ENCODE results near the gene KIRREL3. TPM values are rescaled to one million over a fixed set of nuclear protein-coding genes. Genes with fewer than 3 reads are reported as not detected.

The KIRREL3 gene
- total and polyA plus RNA-seq, 9 of the 15 experiments (the other 6 are each of a cell fraction or from before 2014, with no cell fraction given), result 0.04 to 0.10 TPM; not detected in 7

DNA sequence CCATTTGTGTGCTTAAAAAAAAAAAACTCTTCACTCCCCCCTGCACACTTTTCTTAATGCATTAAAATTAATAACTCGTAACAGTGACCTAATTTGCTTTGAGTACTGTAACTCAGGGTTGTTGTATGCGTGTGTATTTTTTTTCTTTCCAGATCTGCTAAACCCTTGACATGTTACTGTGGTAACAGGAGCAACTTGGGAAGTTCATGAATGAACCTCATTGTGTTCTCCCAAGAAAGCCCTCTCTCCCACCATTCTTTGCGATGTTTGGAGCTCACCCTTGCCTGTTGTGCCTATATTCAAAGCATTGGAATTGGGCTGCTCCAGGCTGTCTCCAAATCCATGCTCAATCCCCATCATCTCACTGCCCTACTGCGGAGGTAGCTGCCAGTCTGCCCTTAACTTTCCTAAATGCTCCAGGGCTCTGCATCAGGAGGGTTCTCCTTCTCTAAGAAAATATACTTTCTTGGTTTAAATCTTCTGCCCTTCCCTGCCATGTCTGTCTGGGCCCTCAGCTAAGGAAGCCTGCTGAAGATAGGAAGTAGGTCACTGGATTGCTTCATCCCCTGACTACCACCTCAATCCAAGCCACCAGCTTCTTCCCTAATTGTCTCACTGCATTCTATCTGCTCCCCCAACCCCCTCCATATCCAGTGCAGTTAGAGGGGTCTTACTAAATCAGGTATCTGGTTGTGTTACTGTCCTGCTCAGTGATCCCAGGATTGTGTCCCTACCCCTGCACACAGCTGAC lies 70.3 kb downstream of the KIRREL3 start:
- Histone ChIP-seq H3K27me3 (ENCODE audit: control insufficient read depth in 2 of 2, insufficient read depth in 2 of 2, low read length in 2 of 2) (no peaks in the 10 kb centered on the region; a peak in 1 of 5 replicates), H3K36me3 (ENCODE audit: control insufficient read depth, insufficient read depth, low read length) (no peaks in the 10 kb centered on the region), H3K4me2 (ENCODE audit: insufficient read depth, low read length) (no peak overlapping the region), H4K20me1 (replicated peaks; ENCODE audit: control insufficient read depth, insufficient read depth, low read length) (no peaks in the 10 kb centered on the region), H3K4me3 (no peak overlapping the region), H3K27ac (ENCODE audit: extremely low read depth, low read depth, low read length) (no peak overlapping the region), H3K9me1 (ENCODE audit: control insufficient read depth, insufficient read depth, low read length) (no peaks in the 10 kb centered on the region), H3K9ac (ENCODE audit: insufficient read depth in 1 of 2, low read depth in 2 of 2, low read length in 2 of 2) (no peak overlapping the region), H3K4me1 (replicated peaks in 1 of 2; ENCODE audit: control insufficient read depth in 2 of 2, insufficient read depth in 2 of 2, low read length in 2 of 2) (no peaks in the 10 kb centered on the region), H3K9me3 (replicated peaks; ENCODE audit: control insufficient read depth, insufficient read depth, low read depth, low read length) (no peaks in the 10 kb centered on the region), H2AFZ (ENCODE audit: low read depth, low read length) (no peak overlapping the region), H3K79me2 (ENCODE audit: control insufficient read depth, insufficient read depth, low read length) (no peaks in the 10 kb centered on the region)
- in situ Hi-C loops (cut with MboI) (no loop called here), intact Hi-C loops (cut with micrococcal nuclease) (no loop called here)
- POLR2A ChIA-PET, result no interaction called here
- 10% methylated on average over 4 of the region's 4 CpGs for WGBS (ENCODE audit: insufficient coverage, low coverage, missing lambda C conversion rate)
- TF ChIP-seq ETS1 (conservative IDR thresholded peaks at IDR 0.05; ENCODE audit: control insufficient read depth, low read depth, low read length), result no peak
- TF ChIP-seq, protein P1, sequence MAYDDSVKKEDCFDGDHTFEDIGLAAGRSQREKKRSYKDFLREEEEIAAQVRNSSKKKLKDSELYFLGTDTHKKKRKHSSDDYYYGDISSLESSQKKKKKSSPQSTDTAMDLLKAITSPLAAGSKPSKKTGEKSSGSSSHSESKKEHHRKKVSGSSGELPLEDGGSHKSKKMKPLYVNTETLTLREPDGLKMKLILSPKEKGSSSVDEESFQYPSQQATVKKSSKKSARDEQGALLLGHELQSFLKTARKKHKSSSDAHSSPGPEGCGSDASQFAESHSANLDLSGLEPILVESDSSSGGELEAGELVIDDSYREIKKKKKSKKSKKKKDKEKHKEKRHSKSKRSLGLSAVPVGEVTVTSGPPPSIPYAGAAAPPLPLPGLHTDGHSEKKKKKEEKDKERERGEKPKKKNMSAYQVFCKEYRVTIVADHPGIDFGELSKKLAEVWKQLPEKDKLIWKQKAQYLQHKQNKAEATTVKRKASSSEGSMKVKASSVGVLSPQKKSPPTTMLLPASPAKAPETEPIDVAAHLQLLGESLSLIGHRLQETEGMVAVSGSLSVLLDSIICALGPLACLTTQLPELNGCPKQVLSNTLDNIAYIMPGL (CRISPR knock-in tag; IDR thresholded peaks at IDR 0.05), result no peak
- no peak for TF ChIP-seq RHOXF2B (CRISPR knock-in tag; conservative IDR thresholded peaks at IDR 0.05)
- TF ChIP-seq ZNF121 (CRISPR knock-in tag; conservative IDR thresholded peaks at IDR 0.05), result no peak
- no peak for TF ChIP-seq ZNF124 (CRISPR knock-in tag; IDR thresholded peaks at IDR 0.05)
- no peak for TF ChIP-seq CHCHD3 (CRISPR knock-in tag; IDR thresholded peaks at IDR 0.05)
- no peak for TF ChIP-seq SAFB2 (IDR thresholded peaks at IDR 0.05; ENCODE audit: borderline replicate concordance, low read depth, low read length, severe bottlenecking)
- TF ChIP-seq TOE1 (IDR thresholded peaks at IDR 0.05; ENCODE audit: borderline replicate concordance), result no peak
- no peak for TF ChIP-seq TOE1 (CRISPR knock-in tag; IDR thresholded peaks at IDR 0.05; ENCODE audit: borderline replicate concordance, low read depth)
- TF ChIP-seq ZNF561 (CRISPR knock-in tag; conservative IDR thresholded peaks at IDR 0.05), result no peak
- TF ChIP-seq ZNF780A (CRISPR knock-in tag; IDR thresholded peaks at IDR 0.05), result no peak
- TF ChIP-seq RBM22 (IDR thresholded peaks at IDR 0.05; ENCODE audit: low read depth, low read length, poor library complexity, severe bottlenecking), result no peak
- TF ChIP-seq ZNF507 (tag; conservative IDR thresholded peaks at IDR 0.05), result no peak
- TF ChIP-seq MCM7 (IDR thresholded peaks at IDR 0.05), result no peak
- no peak for TF ChIP-seq JUND (IDR thresholded peaks at IDR 0.05; ENCODE audit: borderline replicate concordance, low read depth, low read length)
- TF ChIP-seq JUND (tag; IDR thresholded peaks at IDR 0.05; ENCODE audit: borderline replicate concordance, low read depth, low read length), result no peak
- TF ChIP-seq IRF2 (CRISPR knock-in tag; IDR thresholded peaks at IDR 0.05), result no peak
- no peak for TF ChIP-seq HCFC1 (IDR thresholded peaks at IDR 0.05; ENCODE audit: low read depth, low read length)
- no peak for TF ChIP-seq PHTF2 (CRISPR knock-in tag; IDR thresholded peaks at IDR 0.05)
- TF ChIP-seq FOXJ2 (tag; IDR thresholded peaks at IDR 0.05), result no peak
- ATAC-seq (no peak), DNase-seq (ENCODE audit: extremely low read depth in 1 of 4, low spot score in 3 of 4) (no peak), FAIRE-seq (no peak)
- CTCF ChIA-PET (ENCODE audit: low intra/inter-chr PET ratio), result no interaction called here
- BruUV-seq (replicated peaks), result no TSS peak

Data from K562 (cell line).